GM23338 (cell line): ENCODE measurements around the gene FAT1. TPM values are rescaled to one million over a fixed set of nuclear protein-coding genes. Genes with fewer than 3 reads are reported as not detected.

Experiments
- ETS1 ChIP-seq: IDR thresholded peaks from 2 replicates; pipeline ENCODE4 v1.6.1; 2016; ENCODE audit warnings: antibody characterized with exemption
- EZH2 ChIP-seq: fragments of 200-600 bp; sonication (generic); IDR thresholded peaks from one replicate; pipeline ENCODE4 v1.8.0; 2017; ENCODE audit warnings: antibody characterized with exemption, mild to moderate bottlenecking, low read depth; ENCODE audit not compliant: unreplicated experiment
- POLR2AphosphoS5 ChIP-seq: IDR thresholded peaks from 2 replicates; pipeline ENCODE4 v1.6.1; 2016; ENCODE audit warnings: antibody characterized with exemption, low read depth
- REST ChIP-seq: IDR thresholded peaks from one replicate; pipeline ENCODE4 v1.6.1; 2018; ENCODE audit warnings: antibody characterized with exemption; ENCODE audit not compliant: unreplicated experiment
- STAT1 ChIP-seq: IDR thresholded peaks from one replicate; pipeline ENCODE4 v1.6.1; 2016; ENCODE audit warnings: antibody characterized with exemption; ENCODE audit not compliant: unreplicated experiment
- ZNF462 ChIP-seq: fragments of 250-450 bp; sonication (Bioruptor Pico); IDR thresholded peaks from 2 replicates; pipeline ENCODE4 v1.5.0; 2020; ENCODE audit warnings: mild to moderate bottlenecking, moderate library complexity
- polyA plus RNA-seq: library from polyadenylated mRNA; unstranded; fragments of >200 nt; fragmentation: Nextera tagmentation; extraction: Ambion mirVana; gene quantifications from 2 replicates; pipeline ENCODE4 v1.2.1, GENCODE V29; 2016
- total RNA-seq: library from RNA; depleted of rRNA; stranded (reverse); fragments of >200 nt; shearing (Covaris generic); gene quantifications from 2 replicates; pipeline ENCODE4 v1.2.3, GENCODE V29; 2014

FAT1 gene
- total and polyA plus RNA-seq, 2 experiments from 2014 or later, result 37.6 to 137 TPM

GRCh38 chr4:186730621-186731020, 7.0 kb upstream of the FAT1 start (continued):
- TF ChIP-seq ZNF462 (CRISPR knock-in tag), result no peak
- no peak for TF ChIP-seq POLR2AphosphoS5
- TF ChIP-seq EZH2, result no peak
- TF ChIP-seq REST, result no peak
- no peak for TF ChIP-seq ETS1
- no peak for TF ChIP-seq STAT1
